OCI-LY7 (cell line): ENCODE measurements around the gene ZNF827. TPM values are rescaled to one million over a fixed set of nuclear protein-coding genes. Genes with fewer than 3 reads are reported as not detected.

Experiments used
- BruUV-seq: library from RNA; stranded (reverse); fragments of 400-500 nt; replicated peaks from 2 replicates; lab custom pipeline; 2021; lab: Mats Ljungman, UMichigan
- CTCF ChIA-PET: fragments of 300-600 bp; sonication (Branson Sonifier 250); formaldehyde crosslinking; loops from one replicate; lab custom pipeline; 2022; ENCODE audit warnings: antibody characterized with exemption; ENCODE audit not compliant: unreplicated experiment; lab: Charles Lee
- POLR2A ChIA-PET: fragments of 300-600 bp; sonication (Branson Sonifier 250); formaldehyde crosslinking; loops from one replicate; lab custom pipeline; 2022; ENCODE audit warnings: antibody characterized with exemption; lab: Charles Lee
- DNase-seq: peaks from one replicate; pipeline ENCODE4 v3.0.0-alpha.2; 2015; ENCODE audit warnings: low spot score
- H2AFZ ChIP-seq: fragments of 200-600 bp; sonication (generic), shearing (Covaris generic); 2 replicates; pipeline ENCODE4 v1.6.1; 2014; ENCODE audit warnings: mild to moderate bottlenecking, antibody characterized with exemption, low read length, moderate library complexity
- H3K27ac ChIP-seq: fragments of 200-600 bp; sonication (generic); 2 replicates; pipeline ENCODE4 v1.5.1; 2014; ENCODE audit warnings: mixed run types, low read depth, mild to moderate bottlenecking, moderate library complexity, low read length, inconsistent platforms; ENCODE audit not compliant: poor library complexity, severe bottlenecking
- H3K36me3 ChIP-seq: fragments of 200-600 bp; sonication (generic); 2 replicates; pipeline ENCODE4 v1.6.1; 2014; ENCODE audit warnings: mild to moderate bottlenecking, antibody characterized with exemption, low read length, moderate library complexity, mixed read lengths; ENCODE audit not compliant: insufficient read depth
- H3K4me1 ChIP-seq: fragments of 200-600 bp; sonication (generic); 2 replicates; pipeline ENCODE4 v1.5.1; 2014; ENCODE audit warnings: mild to moderate bottlenecking, low read length; ENCODE audit not compliant: insufficient read depth, poor library complexity, severe bottlenecking
- H3K4me2 ChIP-seq: fragments of 200-600 bp; sonication (generic); 2 replicates; pipeline ENCODE4 v1.6.1; 2014; ENCODE audit warnings: mild to moderate bottlenecking, low read length
- H3K4me3 ChIP-seq: fragments of 200-600 bp; sonication (generic); 2 replicates; pipeline ENCODE4 v1.5.1; 2014; ENCODE audit warnings: mild to moderate bottlenecking, low read depth, low read length; ENCODE audit not compliant: poor library complexity, severe bottlenecking
- H3K79me2 ChIP-seq: fragments of 200-600 bp; sonication (generic); 2 replicates; pipeline ENCODE4 v1.6.1; 2016; ENCODE audit warnings: low read depth, mild to moderate bottlenecking, low read length, moderate library complexity, mixed read lengths; ENCODE audit not compliant: insufficient read depth
- H3K9me2 ChIP-seq: fragments of 200-600 bp; sonication (generic); 2 replicates; pipeline ENCODE4 v1.6.1; 2016; ENCODE audit warnings: mild to moderate bottlenecking, low read length, mixed read lengths; ENCODE audit not compliant: insufficient read depth
- H3K9me3 ChIP-seq: fragments of 200-600 bp; sonication (generic); 2 replicates; pipeline ENCODE4 v1.6.1; 2014; ENCODE audit warnings: mild to moderate bottlenecking, mixed run types, low read length, mixed read lengths
- H4K20me1 ChIP-seq: fragments of 200-600 bp; sonication (generic); 2 replicates; pipeline ENCODE4 v1.6.1; 2014; ENCODE audit warnings: mild to moderate bottlenecking, antibody characterized with exemption, low read length, moderate library complexity, mixed read lengths; ENCODE audit not compliant: insufficient read depth
- CTCF ChIP-seq: fragments of 200-600 bp; sonication (generic); conservative IDR thresholded peaks from 2 replicates; pipeline ENCODE4 v1.5.1; 2014; ENCODE audit warnings: mild to moderate bottlenecking, antibody characterized with exemption, low read length, moderate library complexity, mixed read lengths
- EZH2phosphoT487 ChIP-seq: fragments of 200-600 bp; sonication (generic); IDR thresholded peaks from 2 replicates; pipeline ENCODE4 v1.6.1; 2018; ENCODE audit warnings: low read depth, borderline replicate concordance, mild to moderate bottlenecking, mixed run types, antibody characterized with exemption, low read length, moderate library complexity, mixed read lengths
- intact Hi-C: fragments of 100-400 bp; cut with micrococcal nuclease; formaldehyde crosslinking; loops from one replicate; pipeline ENCODE4 v1.10.0; 2022; ENCODE audit not compliant: unreplicated experiment
- total RNA-seq, 2 experiments: library from RNA; depleted of rRNA in 1 of 2; stranded (reverse); fragments of >200 nt in 1 of 2; shearing (Covaris generic) in 1 of 2; gene quantifications; 2 replicates each; pipeline ENCODE4 v1.2.3, GENCODE V29; 2014 to 2022

The ZNF827 gene
- total RNA-seq, 2 experiments from 2014 or later: 15.1 to 42.9 TPM

- peaks cover 76% of the 10 kb centered on the region for H3K79me2 ChIP-seq
- no peak overlapping the region for H3K4me2 ChIP-seq
- intact Hi-C loops: no loop called here
- ChIA-PET CTCF (no interaction called here), POLR2A (interaction anchor here (0.6 to 1.5 kb wide), 4 partner anchors 11 to 411 kb away, joined by 3 to 9 read pairs (median 4); no protein-coding TSS in a partner anchor)
- H3K9me2 ChIP-seq: no peaks in the 10 kb centered on the region
- no TSS peak for BruUV-seq
- H3K4me3 ChIP-seq: no peak overlapping the region
- H3K27ac ChIP-seq: no peak overlapping the region
- H4K20me1 ChIP-seq: peaks cover 22% of the 10 kb centered on the region; the same call in 1 of the 2 replicates
- no peak overlapping the region for H2AFZ ChIP-seq
- no peak for DNase-seq
- H3K36me3 ChIP-seq: peaks cover 86% of the 10 kb centered on the region
- peaks cover 14% of the 10 kb centered on the region for H3K4me1 ChIP-seq
- TF ChIP-seq CTCF (no peak), EZH2phosphoT487 (no peak)
- H3K9me3 ChIP-seq: no peaks in the 10 kb centered on the region
Measured at GRCh38 chr4:145899886-145900460, 38.6 kb downstream of the ZNF827 start.

DNA sequence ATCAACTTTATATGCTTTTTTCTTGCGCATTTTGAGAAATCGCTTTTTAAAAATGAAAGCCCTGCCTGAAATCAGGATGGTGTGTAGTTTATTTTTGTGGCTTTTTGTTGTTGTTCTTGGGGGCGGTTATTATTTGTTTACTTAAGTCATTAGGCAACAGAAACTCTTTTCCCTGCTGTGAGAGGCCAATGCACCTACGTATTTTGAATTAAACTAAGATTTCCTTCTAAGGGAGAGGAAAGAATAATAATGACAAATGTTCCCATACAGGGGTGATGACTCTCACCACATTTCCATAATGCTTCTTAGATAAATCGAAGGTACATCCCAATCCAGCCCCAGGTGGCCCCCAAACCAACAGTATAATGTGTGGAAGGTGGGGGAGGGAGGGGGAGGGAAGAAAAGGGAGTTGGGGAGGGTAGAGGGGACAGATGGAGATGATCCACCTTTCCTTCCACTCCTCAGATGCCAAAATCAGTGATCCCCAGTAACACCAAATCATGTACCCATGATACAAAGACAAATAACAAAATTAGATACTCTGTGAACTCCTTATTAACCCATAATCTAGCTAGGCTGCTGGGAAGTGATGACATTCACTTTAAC, 39.6 kb downstream of the ZNF827 start:
- peaks cover 24% of the 10 kb centered on the region; the same call in 1 of the 2 replicates for H4K20me1 ChIP-seq
- TF ChIP-seq CTCF (no peak), EZH2phosphoT487 (no peak)
- H3K79me2 ChIP-seq: peaks cover 78% of the 10 kb centered on the region
- no peaks in the 10 kb centered on the region for H3K9me3 ChIP-seq
- peaks cover 82% of the 10 kb centered on the region for H3K36me3 ChIP-seq
- no peak overlapping the region for H2AFZ ChIP-seq
- H3K27ac ChIP-seq: no peak overlapping the region
- no peak overlapping the region for H3K4me3 ChIP-seq
- ChIA-PET CTCF (no interaction called here), POLR2A (interaction anchor here (0.6 to 1.5 kb wide), 3 partner anchors 11 to 176 kb away, joined by 4 to 9 read pairs (median 4); no protein-coding TSS in a partner anchor)
- H3K4me1 ChIP-seq: peaks cover 23% of the 10 kb centered on the region
- intact Hi-C loops: no loop called here
- BruUV-seq: no TSS peak
- no peak for DNase-seq
- H3K4me2 ChIP-seq: no peak overlapping the region
- H3K9me2 ChIP-seq: no peaks in the 10 kb centered on the region

- peaks cover 81% of the 10 kb centered on the region for H3K36me3 ChIP-seq
- TF ChIP-seq CTCF: no peak
- no peak for TF ChIP-seq EZH2phosphoT487
- no peaks in the 10 kb centered on the region for H3K9me3 ChIP-seq
- no peak overlapping the region for H2AFZ ChIP-seq
- intact Hi-C loops: no loop called here
- no peak for DNase-seq
- H3K9me2 ChIP-seq: no peaks in the 10 kb centered on the region
- BruUV-seq: no TSS peak
- no peak overlapping the region for H3K4me3 ChIP-seq
- peaks cover 78% of the 10 kb centered on the region for H3K79me2 ChIP-seq
- no peak overlapping the region for H3K27ac ChIP-seq
- H3K4me2 ChIP-seq: no peak overlapping the region
- peaks cover 24% of the 10 kb centered on the region for H3K4me1 ChIP-seq
- peaks cover 30% of the 10 kb centered on the region; the same call in 1 of the 2 replicates for H4K20me1 ChIP-seq
- POLR2A ChIA-PET: interaction anchor here (0.6 to 0.7 kb wide), 2 partner anchors 177 to 574 kb away, joined by 3 to 4 read pairs; no protein-coding TSS in a partner anchor
- CTCF ChIA-PET: no interaction called here
Measured at GRCh38 chr4:145898466-145898865, 40.2 kb downstream of the ZNF827 start.
